Subcutaneous adipose tissue (tissue), 4 donors: ENCODE data around the gene TGM2. TPM values are rescaled to one million over a fixed set of nuclear protein-coding genes. Genes with fewer than 3 reads are reported as not detected.

ENCODE experiments used
- CTCF ChIP-seq: fragments of 450-650 bp; IDR thresholded peaks from one replicate; pipeline ENCODE4 v1.5.1; 2016; ENCODE audit warnings: low read depth, mild to moderate bottlenecking, control low read depth, antibody characterized with exemption, moderate library complexity
- total RNA-seq, 4 donors: library from RNA; depleted of rRNA; stranded (reverse); fragments of >200 nt; gene quantifications; one replicate each; pipeline ENCODE4 v1.1.0, GENCODE V29; 2016

TGM2 gene
- total RNA-seq, 4 donors from 2014 or later, result 13.9 to 28.9 (median 19.2) TPM

- TF ChIP-seq CTCF, result no peak
Observed at GRCh38 chr20:38133680-38134426, 31.2 kb downstream of the TGM2 start.

- TF ChIP-seq CTCF, result no peak
Observed at GRCh38 chr20:38132910-38133501, 32.1 kb downstream of the TGM2 start.

GRCh38 chr20:38132156-38132909, 32.7 kb downstream of the TGM2 start:
- no peak for TF ChIP-seq CTCF

- no peak for TF ChIP-seq CTCF
Observed at GRCh38 chr20:38131588-38132121, 33.4 kb downstream of the TGM2 start.

GRCh38 chr20:38130687-38131587, 34.1 kb downstream of the TGM2 start:
- no peak for TF ChIP-seq CTCF

- no peak for TF ChIP-seq CTCF
Observed at GRCh38 chr20:38129893-38130609, 35.0 kb downstream of the TGM2 start.
